Aortic smooth muscle cell (primary cell): ENCODE data around the gene CCDC187. TPM values are rescaled to one million over a fixed set of nuclear protein-coding genes. Genes with fewer than 3 reads are reported as not detected.

Experiments used
- total RNA-seq: library from RNA; depleted of rRNA; stranded (reverse); fragments of >200 nt; gene quantifications from 2 replicates; pipeline ENCODE4 v1.2.3, GENCODE V29; 2014

CCDC187 gene
- under 0.01 TPM in 2 replicates for total RNA-seq

GRCh38 chr9:136303825-136304416 lies at the start of gene CCDC187:
Gene CCDC187 (minus strand): TSS chr9:136304094. CDS start chr9:136303830, 264 bp downstream.

GRCh38 chr9:136327304-136327974 lies 23.5 kb upstream of the CCDC187 start, which contains the start of gene GPSM1:
Gene GPSM1 (plus strand): TSS chr9:136327539. CDS start chr9:136327696, 157 bp downstream.

GRCh38 chr9:136245219-136246150 lies 58.4 kb downstream of the CCDC187 start, which contains the start of gene QSOX2:
Gene QSOX2 (minus strand): TSS chr9:136245812. CDS start chr9:136245803, 9 bp downstream.

GRCh38 chr9:136204838-136205706 lies 98.8 kb downstream of the CCDC187 start, which contains the start of gene LHX3:
Gene LHX3 (minus strand): TSS chr9:136205128. CDS start chr9:136205012, 116 bp downstream.

Other genes with a start within 250 kb of the CCDC187 start
- gene NACC2, start 208.8 kb downstream of the CCDC187 start, total RNA-seq: 29.2 TPM in 2 replicates
- 38.2 and 42.3 TPM in 2 replicates for gene TMEM250, start 185.2 kb downstream of the CCDC187 start, total RNA-seq
- not detected in 2 replicates for gene LHX3, start 99.0 kb downstream of the CCDC187 start, total RNA-seq
- gene QSOX2, start 58.3 kb downstream of the CCDC187 start, total RNA-seq: 8.6 and 9.9 TPM in 2 replicates
- 41.7 and 50.7 TPM in 2 replicates for gene GPSM1, start 23.4 kb upstream of the CCDC187 start, total RNA-seq
- 9.9 and 16.5 TPM in 2 replicates for gene DNLZ, start 59.6 kb upstream of the CCDC187 start, total RNA-seq
- gene CARD9, start 69.6 kb upstream of the CCDC187 start, total RNA-seq: 2.6 and 4.1 TPM in 2 replicates
- 4.9 and 6.5 TPM in 2 replicates for gene SNAPC4, start 96.1 kb upstream of the CCDC187 start, total RNA-seq
- gene ENTR1, start 106.5 kb upstream of the CCDC187 start, total RNA-seq: 22.9 and 24.6 TPM in 2 replicates
- gene PMPCA, start 106.6 kb upstream of the CCDC187 start, total RNA-seq: 31.4 and 37.7 TPM in 2 replicates
- 5.2 and 5.3 TPM in 2 replicates for gene INPP5E, start 135.8 kb upstream of the CCDC187 start, total RNA-seq
- gene SEC16A, start 178.9 kb upstream of the CCDC187 start, total RNA-seq: 18.2 and 24.9 TPM in 2 replicates
- 23.5 and 39.6 TPM in 2 replicates for gene NOTCH1, start 242.0 kb upstream of the CCDC187 start, total RNA-seq